PC-9 (cell line): Measurements from ENCODE around the gene STARD3NL. TPM values are rescaled to one million over a fixed set of nuclear protein-coding genes. Genes with fewer than 3 reads are reported as not detected.
"Not testable (repeated sequence)": the region's sequence is repeated elsewhere in the genome, so short reads cannot be mapped to it uniquely, and the experiment has no call there.

Experiments used
- BruUV-seq: library from RNA; stranded (reverse); fragments of 400-500 nt; replicated peaks from 2 replicates; lab custom pipeline; 2021; lab: Mats Ljungman, UMichigan
- CTCF ChIA-PET: fragments of 300-600 bp; sonication (Branson Sonifier 250); formaldehyde crosslinking; loops from one replicate; lab custom pipeline; 2022; ENCODE audit warnings: antibody characterized with exemption; lab: Charles Lee
- POLR2A ChIA-PET: fragments of 300-600 bp; sonication (Branson Sonifier 250); formaldehyde crosslinking; loops from one replicate; lab custom pipeline; 2022; ENCODE audit warnings: antibody characterized with exemption; ENCODE audit not compliant: unreplicated experiment; lab: Charles Lee
- DNase-seq, 2 experiments: peaks; one replicate each; pipeline versions ENCODE4 v3.0.0 to v3.0.0-alpha.2; 2015 to 2022; ENCODE audit warnings: mixed read lengths in 1 of 2
- H2AFZ ChIP-seq: fragments of 200-600 bp; sonication (generic); 2 replicates; pipeline ENCODE4 v1.8.1; 2017; ENCODE audit warnings: antibody characterized with exemption
- H3F3A ChIP-seq: fragments of 200-600 bp; sonication (generic); 2 replicates; pipeline ENCODE4 v1.8.1; 2017; ENCODE audit warnings: antibody characterized with exemption, mild to moderate bottlenecking, low read depth; ENCODE audit not compliant: insufficient read depth
- H3K27ac ChIP-seq: fragments of 200-600 bp; sonication (generic); 2 replicates; pipeline ENCODE4 v1.6.1; 2016; ENCODE audit warnings: mixed run types
- H3K27me3 ChIP-seq: fragments of 200-600 bp; sonication (generic); 2 replicates; pipeline ENCODE4 v1.6.1; 2016; ENCODE audit warnings: low read depth, mixed run types; ENCODE audit not compliant: insufficient read depth
- H3K36me3 ChIP-seq: fragments of 200-600 bp; sonication (generic); 2 replicates; pipeline ENCODE4 v1.6.1; 2016; ENCODE audit warnings: low read depth, mixed run types
- H3K4me1 ChIP-seq: fragments of 200-600 bp; sonication (generic); replicated peaks from 2 replicates; pipeline ENCODE4 v1.6.1; 2016; ENCODE audit warnings: mixed run types; ENCODE audit not compliant: insufficient read depth
- H3K4me2 ChIP-seq: fragments of 200-600 bp; sonication (generic); 2 replicates; pipeline ENCODE4 v1.6.1; 2017; ENCODE audit warnings: mixed run types
- H3K4me3 ChIP-seq: fragments of 200-600 bp; sonication (generic); 2 replicates; pipeline ENCODE4 v1.6.1; 2016; ENCODE audit warnings: mixed run types
- H3K79me2 ChIP-seq: fragments of 200-600 bp; sonication (generic); 2 replicates; pipeline ENCODE4 v1.6.1; 2017; ENCODE audit warnings: low read depth, mixed run types
- H3K9me2 ChIP-seq: fragments of 200-600 bp; sonication (generic); 2 replicates; pipeline ENCODE4 v1.8.1; 2017; ENCODE audit warnings: mild to moderate bottlenecking; ENCODE audit not compliant: insufficient read depth
- H3K9me3 ChIP-seq: fragments of 200-600 bp; sonication (generic); 2 replicates; pipeline ENCODE4 v1.8.1; 2016; ENCODE audit warnings: low read depth; ENCODE audit not compliant: insufficient read depth
- H4K20me1 ChIP-seq: fragments of 200-600 bp; sonication (generic); 2 replicates; pipeline ENCODE4 v1.8.1; 2017; ENCODE audit not compliant: insufficient read depth
- CTCF ChIP-seq: fragments of 200-600 bp; sonication (generic); conservative IDR thresholded peaks from 2 replicates; pipeline ENCODE4 v1.6.1; 2017; ENCODE audit warnings: mixed run types, antibody characterized with exemption, mild to moderate bottlenecking, moderate library complexity
- EZH2 ChIP-seq: fragments of 200-600 bp; sonication (generic); IDR thresholded peaks from 2 replicates; pipeline ENCODE4 v1.8.0; 2017; ENCODE audit warnings: antibody characterized with exemption, low read depth
- intact Hi-C: fragments of 100-400 bp; cut with micrococcal nuclease; formaldehyde crosslinking; loops from one replicate; pipeline ENCODE4 v1.10.0; 2022; ENCODE audit not compliant: unreplicated experiment
- total RNA-seq: library from RNA; stranded (reverse); gene quantifications from 2 replicates; pipeline ENCODE4 v1.2.3, GENCODE V29; 2021

Gene STARD3NL
- total RNA-seq, 1 experiment from 2014 or later = 41.4 TPM

GRCh38 chr7:38244516-38244915, 66.5 kb downstream of the STARD3NL start:
- H3K4me1 ChIP-seq = no peaks in the 10 kb centered on the region
- POLR2A ChIA-PET = no interaction called here
- H3K36me3 ChIP-seq = no peaks in the 10 kb centered on the region
- BruUV-seq = no TSS peak
- DNase-seq = no peak
- no peak overlapping the region for H3K4me3 ChIP-seq
- H4K20me1 ChIP-seq = no peaks in the 10 kb centered on the region
- H3K27ac ChIP-seq = no peak overlapping the region
- no peaks in the 10 kb centered on the region for H3K9me2 ChIP-seq
- intact Hi-C loops = no loop called here
- no peaks in the 10 kb centered on the region for H3K9me3 ChIP-seq
- H3K4me2 ChIP-seq = no peak overlapping the region
- H3K79me2 ChIP-seq = no peaks in the 10 kb centered on the region
- peaks cover 83% of the 10 kb centered on the region for H3K27me3 ChIP-seq
- no peaks in the 10 kb centered on the region for H3F3A ChIP-seq
- CTCF ChIA-PET = interaction anchor here (0.7 kb wide), 1 partner anchor 14 kb away, joined by 5 read pairs; no protein-coding TSS in a partner anchor
- no peak overlapping the region for H2AFZ ChIP-seq
- TF ChIP-seq CTCF (no peak), EZH2 (no peak)

- Histone ChIP-seq H3K4me2 (no peak overlapping the region), H3K27ac (no peak overlapping the region), H4K20me1 (no peaks in the 10 kb centered on the region), H3F3A (no peaks in the 10 kb centered on the region), H3K4me1 (no peaks in the 10 kb centered on the region), H3K9me2 (no peaks in the 10 kb centered on the region), H3K9me3 (no peaks in the 10 kb centered on the region), H3K36me3 (no peaks in the 10 kb centered on the region), H3K79me2 (no peaks in the 10 kb centered on the region), H3K4me3 (no peak overlapping the region), H3K27me3 (peaks cover 86% of the 10 kb centered on the region), H2AFZ (no peak overlapping the region)
- ChIA-PET CTCF (no interaction called here), POLR2A (no interaction called here)
- BruUV-seq = no TSS peak
- intact Hi-C loops = no loop called here
- DNase-seq = no peak
- TF ChIP-seq EZH2 (no peak), CTCF (no peak)
Measured at GRCh38 chr7:38245409-38245977, 67.4 kb downstream of the STARD3NL start.

GRCh38 chr7:38248069-38248567, 70.1 kb downstream of the STARD3NL start:
- no peaks in the 10 kb centered on the region for H3F3A ChIP-seq
- H4K20me1 ChIP-seq = no peaks in the 10 kb centered on the region
- no peaks in the 10 kb centered on the region for H3K4me1 ChIP-seq
- H3K36me3 ChIP-seq = no peaks in the 10 kb centered on the region
- TF ChIP-seq EZH2 (no peak), CTCF (no peak)
- ChIA-PET CTCF (no interaction called here), POLR2A (no interaction called here)
- H3K27ac ChIP-seq = no peak overlapping the region
- DNase-seq = no peak
- H3K4me2 ChIP-seq = no peak overlapping the region
- H3K79me2 ChIP-seq = no peaks in the 10 kb centered on the region
- BruUV-seq = no TSS peak
- H3K4me3 ChIP-seq = no peak overlapping the region
- H3K27me3 ChIP-seq = peaks cover 68% of the 10 kb centered on the region
- H3K9me3 ChIP-seq = no peaks in the 10 kb centered on the region
- no peaks in the 10 kb centered on the region for H3K9me2 ChIP-seq
- H2AFZ ChIP-seq = no peak overlapping the region
- intact Hi-C loops = no loop called here

GRCh38 chr7:38249849-38250248, 71.8 kb downstream of the STARD3NL start:
- H3K9me2 ChIP-seq, H2AFZ ChIP-seq, H4K20me1 ChIP-seq, H3K36me3 ChIP-seq, H3K9me3 ChIP-seq, H3K4me2 ChIP-seq, H3F3A ChIP-seq, BruUV-seq, H3K27ac ChIP-seq, intact Hi-C loops, DNase-seq, H3K4me3 ChIP-seq, H3K4me1 ChIP-seq, CTCF ChIA-PET, H3K79me2 ChIP-seq: not testable (repeated sequence)
- POLR2A ChIA-PET = interaction anchor here (0.7 kb wide), 1 partner anchor 387 kb away, joined by 4 read pairs; no protein-coding TSS in a partner anchor
- peaks cover 60% of the 10 kb centered on the region for H3K27me3 ChIP-seq
